ENCODE results near the gene PERCC1.
"Not testable (repeated sequence)": the region's sequence is repeated elsewhere in the genome, so short reads cannot be mapped to it uniquely, and the experiment has no call there.

The PERCC1 gene

DNA sequence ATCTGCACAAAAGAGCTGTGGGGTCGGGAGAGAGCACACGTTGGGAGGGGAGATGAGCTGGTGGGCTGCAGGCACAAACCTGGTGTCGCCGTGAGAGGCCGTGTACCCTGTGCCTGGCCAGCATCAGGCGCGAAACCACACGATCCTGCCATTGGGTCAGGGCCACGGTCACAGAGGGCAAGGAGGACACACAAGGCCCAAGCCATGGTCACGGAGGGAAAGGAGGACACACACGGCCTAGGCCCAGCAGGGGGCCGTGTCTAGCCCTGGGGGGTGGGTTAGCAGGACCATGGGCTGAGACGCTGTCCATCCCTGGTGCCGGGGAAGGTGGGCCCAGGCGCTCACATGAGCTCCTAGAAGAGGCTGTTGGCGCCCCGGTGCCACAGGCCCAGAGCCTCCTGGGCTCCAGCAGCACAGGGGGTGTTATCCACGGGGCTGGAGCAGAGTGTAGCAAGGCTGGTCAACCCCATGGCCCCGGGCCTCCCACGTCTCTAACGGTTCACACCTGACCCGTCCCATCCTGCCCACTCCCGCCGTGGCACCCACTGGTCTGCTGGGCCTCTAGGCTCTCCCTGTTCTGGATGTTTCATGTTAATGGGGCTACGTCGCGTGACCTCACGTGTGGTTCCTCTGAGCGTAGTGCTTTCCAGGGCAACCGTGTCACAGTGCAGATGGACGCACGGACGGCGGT is 21.0 kb downstream of the PERCC1 start:
- DNase-seq, result no peak

DNA sequence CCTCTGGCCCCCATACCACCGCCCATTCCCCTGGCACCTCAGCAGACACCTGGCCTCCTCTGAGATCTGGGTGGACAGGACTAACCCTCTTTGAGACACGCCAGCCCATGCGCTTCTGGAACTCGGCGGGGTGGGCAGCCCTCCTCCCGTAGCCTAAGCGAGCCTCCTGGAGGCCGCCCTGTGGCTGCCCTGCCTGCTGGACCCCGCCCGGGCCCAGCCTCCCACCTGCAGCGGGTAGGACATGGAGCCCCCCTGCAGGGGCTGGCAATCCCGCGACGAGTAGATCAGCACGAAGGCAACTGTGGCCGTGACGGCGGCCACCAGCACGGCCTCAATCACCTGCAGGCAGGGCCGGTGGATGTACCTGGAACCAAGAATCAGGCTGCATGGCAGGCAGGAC is 21.7 kb downstream of the PERCC1 start:
- no peak for DNase-seq

DNA sequence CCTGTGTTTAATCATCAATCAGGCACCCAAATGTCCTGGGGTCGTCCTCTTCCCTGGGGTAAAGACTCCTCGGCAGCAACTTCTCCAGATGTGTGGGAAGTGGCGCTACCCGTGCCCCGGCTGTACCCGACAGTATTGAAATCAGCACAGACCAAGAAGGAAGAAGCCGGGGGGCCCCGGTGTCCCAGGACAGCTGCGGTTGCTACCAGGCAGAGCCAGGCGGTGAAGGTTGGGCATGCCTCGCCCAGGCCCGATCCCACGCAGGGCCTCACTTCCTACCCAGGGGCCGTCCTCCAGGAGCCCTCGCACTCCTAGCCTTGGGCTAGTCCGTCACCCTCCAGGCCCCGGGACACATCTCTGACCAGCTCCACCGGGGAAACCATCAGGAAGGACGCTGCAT is 22.4 kb downstream of the PERCC1 start:
- DNase-seq, result no peak

DNA sequence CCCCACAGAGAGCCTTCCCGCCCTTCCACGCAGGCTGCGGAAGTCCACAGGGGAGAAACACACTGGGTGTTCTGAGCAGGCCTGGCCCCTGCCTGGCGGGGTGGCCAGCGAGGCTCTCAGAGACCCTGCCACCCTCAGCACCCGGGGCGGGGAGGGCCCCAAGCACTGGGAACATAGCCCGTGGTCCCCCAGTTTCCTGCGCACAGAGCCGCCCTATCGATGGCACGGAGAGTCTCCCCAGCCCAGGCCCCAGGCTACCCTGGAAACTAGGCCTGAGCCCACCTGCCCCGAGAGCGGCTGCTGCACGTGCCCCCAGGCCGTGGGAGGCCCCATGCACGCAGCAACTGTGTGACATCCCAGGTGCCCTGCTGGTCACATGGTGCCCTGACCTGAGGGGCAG is 23.7 kb downstream of the PERCC1 start:
- DNase-seq, result no peak

DNA sequence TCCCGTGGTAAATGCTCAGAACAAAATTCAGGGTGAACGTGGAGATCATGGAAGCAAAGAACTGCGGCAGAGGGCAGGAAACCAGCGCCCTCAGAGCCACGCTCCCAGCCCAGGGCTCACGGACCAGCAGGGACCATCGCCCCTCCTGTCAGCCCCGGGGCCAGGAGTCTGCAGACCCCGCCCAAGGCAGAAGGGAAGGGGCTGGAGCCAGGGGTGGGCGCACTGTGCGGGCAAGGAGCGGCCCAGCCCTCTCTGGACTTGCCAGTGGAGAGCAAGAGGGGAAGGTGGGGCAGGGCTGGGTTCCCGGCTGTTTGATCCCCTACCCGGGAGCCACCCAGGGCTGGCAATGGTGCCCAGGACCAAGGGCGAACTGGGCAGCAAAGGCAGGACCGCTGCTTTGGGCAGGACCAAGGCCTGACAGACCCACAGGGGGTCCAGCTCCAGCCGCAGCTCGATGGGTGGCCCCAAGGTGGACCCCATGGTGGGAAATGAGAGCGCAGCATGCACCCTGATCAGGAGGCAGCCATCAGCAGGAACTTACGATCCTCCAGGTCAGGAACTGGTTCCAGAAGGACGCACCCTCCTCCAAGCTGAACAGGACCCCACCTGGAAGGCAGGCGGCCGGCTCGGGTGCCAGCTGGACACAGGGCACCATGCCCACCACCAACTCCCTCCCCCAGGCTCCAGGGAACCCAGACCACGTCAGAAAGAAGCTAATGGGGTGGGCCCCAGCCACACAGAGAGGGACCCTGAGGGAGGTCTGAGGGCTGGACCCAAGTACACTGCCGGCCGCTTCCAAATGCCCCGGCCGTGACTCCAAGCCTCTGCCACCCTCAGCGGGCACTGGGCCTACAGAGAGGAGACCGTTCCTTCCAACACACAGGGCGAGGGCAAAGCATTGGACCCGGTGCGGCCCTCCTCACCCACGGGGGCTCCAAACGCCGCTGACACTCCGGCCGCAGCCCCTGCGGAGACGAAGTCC is 24.6 kb downstream of the PERCC1 start:
- no peak for DNase-seq

DNA sequence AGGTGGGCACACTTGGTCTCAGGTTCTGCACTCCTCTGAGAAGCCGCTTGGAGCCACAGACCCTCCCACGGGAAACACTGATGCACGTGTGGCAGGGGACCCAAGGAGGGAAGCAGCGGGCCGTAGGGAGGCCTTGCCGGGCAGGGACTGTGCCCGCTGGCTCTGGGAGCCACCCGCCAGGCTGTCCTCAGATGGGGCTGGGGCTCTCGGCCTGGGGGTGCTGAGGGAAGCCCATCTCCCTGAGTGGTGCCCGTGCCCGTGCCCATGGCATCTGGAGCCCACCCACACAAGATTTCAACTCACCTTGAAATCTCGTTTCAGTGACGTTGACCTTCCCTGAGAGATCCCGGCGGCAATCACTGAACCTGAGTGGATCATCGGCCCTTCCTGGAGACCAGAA is 26.1 kb downstream of the PERCC1 start:
- no peak for DNase-seq

DNA sequence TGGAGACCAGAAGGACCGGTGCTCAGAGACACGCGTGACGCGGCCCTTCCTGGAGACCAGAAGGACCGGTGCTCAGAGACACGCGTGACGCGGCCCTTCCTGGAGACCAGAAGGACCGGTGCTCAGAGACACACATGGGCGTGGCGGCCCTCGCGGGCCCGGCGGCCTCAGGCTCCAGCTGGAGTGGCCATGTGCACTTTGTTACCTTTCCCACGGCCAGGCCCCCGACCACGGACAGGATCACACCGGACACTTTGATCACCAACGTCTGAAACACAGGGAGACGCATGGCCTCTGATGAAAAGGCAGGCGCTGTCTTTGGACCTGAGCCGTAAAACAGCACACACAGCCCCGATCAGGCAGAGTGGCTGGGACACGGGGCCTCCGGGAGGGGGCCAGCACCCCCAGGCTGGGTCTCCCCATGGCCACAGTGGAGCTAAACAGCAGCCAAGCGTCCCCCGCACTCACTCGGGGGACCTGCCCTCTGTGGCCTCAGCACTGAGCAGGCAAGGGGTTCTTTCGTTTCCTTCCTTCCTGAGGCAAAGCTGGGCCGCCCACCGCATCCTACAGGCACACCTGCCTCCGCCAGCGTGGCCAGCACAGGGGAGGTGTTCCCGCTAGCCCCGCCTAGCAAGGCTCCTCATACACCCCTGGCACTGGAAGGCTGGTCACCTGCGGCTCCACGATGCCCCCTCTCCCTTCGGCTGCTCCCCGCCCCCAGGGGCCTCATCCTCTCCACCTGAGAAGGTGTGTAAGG is 26.8 kb downstream of the PERCC1 start:
- DNase-seq, result no peak

DNA sequence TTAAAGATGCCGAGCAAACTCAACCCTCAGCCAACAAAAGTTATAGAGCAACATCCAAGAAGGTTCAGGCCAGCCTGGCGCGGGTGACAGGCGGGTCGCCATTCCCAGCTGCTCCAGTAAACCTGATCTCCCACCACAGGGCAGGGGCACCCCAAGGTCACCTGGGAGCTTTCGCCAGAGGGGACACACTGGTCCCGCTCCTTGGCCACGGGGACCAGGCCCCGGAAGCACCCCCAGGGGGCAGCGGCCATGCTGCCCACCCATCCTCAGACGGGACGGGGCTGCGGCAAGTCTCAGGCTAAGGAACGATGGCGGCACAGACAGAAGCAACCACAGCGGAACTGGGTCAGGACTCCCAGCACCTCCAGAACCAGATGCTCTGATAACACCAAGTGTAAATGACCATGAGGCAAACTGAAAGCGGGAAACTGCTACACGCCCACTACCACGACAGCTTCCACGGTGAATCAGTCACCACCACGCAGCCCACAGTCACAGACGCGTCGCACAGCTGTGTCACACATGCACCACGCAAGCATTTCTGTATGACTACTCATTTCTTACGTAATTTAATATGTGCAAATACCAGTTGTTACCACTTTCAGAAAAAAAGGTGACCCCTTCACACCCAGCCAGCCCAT is 27.6 kb downstream of the PERCC1 start:
- no peak for DNase-seq

DNA sequence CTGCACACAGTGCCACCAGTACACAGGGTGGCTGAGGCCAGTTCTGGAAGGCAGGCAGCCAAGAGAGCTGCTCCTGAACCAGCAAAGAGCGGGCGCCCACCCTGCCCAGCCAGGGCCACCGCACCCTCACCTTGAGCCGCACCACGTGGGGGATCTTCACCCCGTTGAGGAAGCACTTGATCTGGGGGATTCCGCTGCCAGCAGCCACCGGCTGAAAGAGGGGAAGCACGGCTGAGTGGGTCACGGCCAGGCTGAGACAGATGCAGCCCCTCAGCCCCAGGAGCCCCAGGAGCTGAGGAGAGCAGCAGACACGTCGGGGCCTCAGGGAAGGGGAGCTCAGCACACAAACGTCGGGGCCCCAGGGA is 28.1 kb downstream of the PERCC1 start:
- DNase-seq, result no peak

DNA sequence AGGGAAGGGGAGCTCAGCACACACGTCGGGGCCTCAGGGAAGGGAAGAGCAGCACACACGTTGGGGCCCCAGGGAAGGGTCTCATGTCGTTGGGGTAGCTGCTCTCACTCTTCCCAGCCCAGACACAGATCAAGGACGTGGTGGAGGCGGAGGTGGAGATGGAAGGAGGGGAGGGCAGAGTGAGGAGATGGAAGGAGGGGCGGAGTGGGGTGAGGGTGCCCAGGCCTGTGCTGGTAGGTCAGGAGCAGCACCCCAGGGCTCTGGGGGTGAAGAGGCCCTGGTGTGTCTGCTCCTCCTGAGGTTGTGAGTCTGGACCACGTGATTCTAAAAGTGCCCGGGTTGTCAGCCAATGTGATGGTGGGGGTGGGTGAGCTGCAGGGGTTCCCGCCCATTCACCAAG is 29.1 kb downstream of the PERCC1 start:
- DNase-seq, result no peak

DNA sequence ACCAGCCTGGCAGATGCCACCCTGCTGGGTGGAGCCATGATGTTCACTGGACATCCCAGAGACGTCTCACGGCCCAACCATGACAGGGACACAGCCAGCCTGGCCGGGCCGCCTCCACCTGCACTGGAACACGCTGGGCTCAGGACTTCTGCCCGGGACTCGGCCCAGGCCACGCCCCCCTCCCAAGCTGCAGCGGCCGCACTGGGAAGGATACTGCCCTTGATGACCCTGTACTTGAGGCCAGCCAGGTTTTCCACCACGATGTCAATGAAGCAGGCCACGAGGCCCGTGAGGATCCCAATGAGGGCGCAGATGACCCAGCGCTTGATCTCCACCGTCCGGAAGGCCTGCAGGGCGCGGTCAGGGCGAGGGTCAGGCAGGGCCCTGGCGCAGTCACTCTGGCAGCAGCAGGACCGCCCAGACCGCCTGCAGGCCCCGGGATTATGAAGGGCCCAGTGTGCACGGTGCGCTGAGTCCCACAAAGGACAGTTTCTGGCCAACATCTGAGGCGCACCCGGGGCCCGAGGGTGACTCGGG is 29.8 kb downstream of the PERCC1 start:
- DNase-seq, result no peak

DNA sequence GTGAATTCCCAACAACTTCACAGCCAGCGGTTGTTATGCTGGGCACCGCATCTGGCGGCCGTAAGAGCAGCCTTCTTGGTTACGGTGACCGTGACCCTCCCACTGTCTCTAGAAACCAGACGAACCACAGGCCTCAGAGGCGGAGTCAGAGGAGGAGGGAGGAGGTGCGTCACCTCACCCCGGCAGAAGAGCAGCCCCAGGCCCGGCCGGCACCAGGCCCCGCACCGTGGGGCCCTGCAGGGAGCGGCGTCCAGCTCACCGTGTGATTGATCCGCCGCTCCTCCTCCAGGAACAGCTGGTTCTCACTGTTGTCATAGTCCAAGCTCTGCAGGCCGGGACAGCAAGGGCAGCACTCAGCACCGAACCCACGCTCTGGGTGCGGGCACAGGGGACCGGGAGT is 30.3 kb downstream of the PERCC1 start:
- DNase-seq, result no peak

DNA sequence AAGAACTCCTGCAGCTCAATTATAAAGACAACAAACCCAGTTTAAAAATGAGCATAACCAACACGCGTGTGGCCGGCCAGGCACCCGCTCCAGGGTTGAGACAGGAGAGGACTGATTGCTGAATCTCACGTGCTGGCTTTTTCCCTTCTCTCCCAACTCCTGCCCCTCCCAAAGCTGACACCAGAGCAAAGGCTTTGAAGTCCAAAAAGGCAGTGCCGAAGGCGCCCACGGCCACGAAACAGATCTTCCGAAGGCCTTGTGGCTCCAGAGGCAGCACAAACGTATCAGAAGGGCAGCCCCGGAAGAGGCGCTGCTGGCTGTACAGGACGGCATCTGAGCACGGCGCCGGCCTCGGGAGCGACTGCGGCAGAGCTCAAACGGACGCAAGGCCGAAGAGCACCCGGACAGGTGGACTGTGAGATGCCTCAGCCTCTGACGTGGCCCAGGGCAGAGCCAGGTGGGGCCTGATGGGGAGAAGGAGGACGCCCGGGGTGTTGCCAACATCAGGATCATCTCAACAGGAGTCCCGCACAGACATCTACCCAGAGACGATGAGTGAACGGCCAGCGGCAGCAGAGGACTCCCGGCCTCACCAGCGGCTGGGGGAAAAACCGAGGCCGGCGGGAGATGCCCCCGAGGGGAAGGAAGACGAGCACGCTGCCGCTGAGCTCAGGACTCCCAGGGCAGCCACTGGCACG is 33.5 kb downstream of the PERCC1 start:
- no peak for DNase-seq

DNA sequence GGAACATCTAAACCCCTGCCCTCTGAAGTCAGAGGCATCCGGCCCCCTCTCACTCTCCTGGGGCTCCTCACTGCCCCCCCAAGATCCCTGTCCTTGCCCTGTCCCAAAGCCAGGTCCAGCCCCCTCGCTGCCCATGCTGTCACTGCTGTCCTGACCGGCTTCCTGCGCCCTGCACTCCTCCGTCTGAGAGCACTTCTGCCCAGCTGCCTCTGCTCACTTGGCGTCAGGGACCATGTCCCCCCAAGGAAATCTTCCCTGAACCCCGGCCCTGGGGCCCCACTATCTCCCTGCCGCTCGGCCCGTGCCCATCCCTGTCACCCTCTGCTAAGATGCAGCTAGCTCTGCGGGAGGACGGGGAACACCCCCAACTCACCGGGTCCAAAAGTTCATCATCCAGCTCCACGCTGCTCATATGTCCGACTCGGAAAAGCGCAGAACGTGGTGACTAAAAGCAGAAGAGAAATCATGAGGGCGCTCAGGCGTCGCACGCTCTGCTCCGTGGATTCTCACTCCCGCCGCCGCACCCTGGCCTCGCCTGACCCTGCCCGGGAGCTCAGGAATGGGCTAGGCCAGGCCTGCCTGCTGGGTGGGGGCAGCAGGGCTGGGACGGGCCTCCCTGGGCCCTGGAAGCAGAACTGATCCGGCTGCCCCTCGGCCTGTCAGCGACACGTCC is 34.2 kb downstream of the PERCC1 start:
- no peak for DNase-seq

DNA sequence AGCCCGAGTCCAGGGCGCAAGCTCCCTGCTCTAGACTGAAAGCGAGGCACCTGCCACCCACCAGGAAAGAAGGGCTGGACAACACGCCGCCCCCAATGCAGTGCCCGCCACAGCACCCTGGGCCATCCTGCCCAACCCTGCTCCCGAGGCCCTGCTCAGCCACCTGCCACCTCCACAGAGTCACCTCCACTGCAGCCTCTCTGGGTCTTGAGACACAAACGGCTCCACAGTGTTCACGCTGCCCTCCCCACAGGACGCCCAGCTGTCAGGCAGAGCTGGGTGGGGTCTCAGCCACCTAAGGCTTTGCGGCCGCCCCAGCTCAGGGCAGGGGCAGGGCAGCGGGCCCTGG is 34.7 kb downstream of the PERCC1 start:
- no peak for DNase-seq

DNA sequence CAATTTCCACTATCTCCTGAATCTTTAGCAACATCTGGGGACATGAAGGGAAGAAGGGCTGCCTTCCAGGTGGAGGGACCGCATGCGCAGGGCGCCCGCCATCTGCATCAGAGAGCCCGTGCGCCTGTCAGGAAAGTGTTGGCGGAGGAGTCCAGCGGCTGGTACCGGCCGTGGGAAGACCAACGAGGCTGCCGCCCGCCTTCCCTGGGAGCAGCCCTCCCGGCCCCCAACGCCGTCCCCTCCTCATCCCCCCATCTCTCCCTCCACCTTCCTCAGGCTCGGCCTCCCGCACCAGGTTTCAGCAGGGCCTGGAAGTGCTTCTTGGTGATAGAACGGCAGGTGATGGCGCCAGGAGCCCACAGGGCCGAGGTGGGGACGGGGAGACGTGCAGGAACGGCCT is 35.2 kb downstream of the PERCC1 start:
- DNase-seq, result no peak

DNA sequence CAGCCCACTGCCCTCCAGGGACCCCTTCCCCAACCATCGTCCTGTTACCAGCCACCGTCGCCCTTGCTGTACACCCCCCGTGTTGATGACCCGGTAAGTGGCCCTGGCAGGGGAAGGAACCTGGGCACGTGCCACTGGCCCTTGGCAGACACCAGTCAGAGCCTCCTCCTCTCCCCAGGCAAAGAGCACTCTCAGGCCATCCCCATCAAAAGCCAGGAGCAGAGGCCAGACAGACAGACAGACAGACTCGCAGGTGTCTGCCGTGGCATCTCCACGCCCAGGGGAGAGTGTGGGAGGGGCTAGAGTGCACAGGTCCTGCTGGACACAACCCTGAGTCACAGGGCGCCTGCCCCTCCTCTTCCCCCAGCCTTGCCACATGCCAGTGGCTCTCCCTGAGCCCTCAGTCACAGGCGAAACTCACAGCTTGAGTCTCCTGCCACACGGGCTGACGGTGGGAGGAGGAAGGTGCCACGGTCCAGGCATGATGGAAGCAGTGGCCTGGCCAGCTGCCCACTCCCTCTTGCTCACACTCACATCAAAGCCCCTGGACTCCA is 36.2 kb downstream of the PERCC1 start:
- no peak for DNase-seq

DNA sequence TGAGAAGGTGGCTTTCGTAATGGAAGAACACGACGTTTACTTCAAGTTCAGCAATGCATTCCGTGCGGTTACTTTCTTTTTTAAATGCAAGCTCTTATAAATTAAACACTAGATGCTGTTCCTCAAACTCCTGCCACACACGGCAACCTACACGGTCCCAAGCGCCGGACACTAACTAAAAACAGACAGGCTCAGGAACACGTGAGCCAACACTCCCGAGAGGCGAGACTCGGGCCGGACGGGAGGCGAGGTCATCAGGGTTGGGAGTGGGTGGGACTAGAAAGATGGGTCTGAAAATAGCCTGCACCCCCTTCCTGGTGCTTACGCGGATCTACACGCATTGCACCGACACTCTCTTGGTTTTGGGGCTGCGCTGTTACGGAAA is 37.5 kb downstream of the PERCC1 start:
- DNase-seq, result no peak

DNA sequence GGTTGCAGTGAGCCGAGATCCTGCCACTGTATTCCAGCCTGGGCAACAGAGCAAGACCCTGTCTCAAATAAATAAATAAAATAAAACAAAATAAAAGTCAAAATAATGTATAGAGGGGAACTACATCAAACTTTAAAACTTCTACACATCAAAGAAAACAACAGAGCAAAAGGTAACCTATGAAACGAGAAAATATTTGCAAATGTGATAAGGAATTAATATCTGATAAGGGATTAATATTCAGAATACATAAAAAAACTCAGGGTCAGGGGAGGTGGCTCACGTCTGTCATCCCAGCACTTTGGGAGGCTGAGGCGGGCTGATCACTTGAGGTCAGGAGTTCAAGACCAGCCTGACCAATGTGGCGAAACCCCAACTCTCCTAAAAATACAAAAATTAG is 38.3 kb downstream of the PERCC1 start:
- not testable (repeated sequence) for DNase-seq

DNA sequence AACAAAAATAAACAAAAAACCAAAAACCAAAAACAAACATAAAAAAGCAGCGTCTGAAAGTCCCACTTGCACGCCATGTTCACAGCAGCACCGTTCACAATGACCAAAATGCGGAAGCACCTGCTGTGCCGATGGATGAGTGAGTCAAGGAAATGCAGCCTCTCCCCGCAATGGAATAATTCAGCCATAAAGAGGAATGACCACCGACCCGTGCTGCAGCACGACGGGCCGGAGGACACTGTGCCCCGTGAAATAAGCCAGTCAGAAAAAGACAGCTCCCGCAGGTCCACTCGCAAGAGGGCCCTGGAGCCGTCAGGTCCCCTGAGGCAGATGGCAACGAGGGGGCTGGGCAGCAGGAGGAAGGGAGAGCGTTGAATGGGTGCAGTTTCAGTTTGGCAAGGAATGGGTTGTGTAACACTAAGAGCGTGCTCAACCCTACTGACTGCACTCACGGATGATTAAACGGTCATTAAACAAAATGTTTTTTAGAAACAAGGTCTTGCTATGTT is 38.9 kb downstream of the PERCC1 start:
- no peak for DNase-seq

Data from NCI-H1105 treated with DMSO at 0.1 percent for 48 hours (cell line).